HepG2 (cell line): ENCODE data around the gene VWA7. TPM values are rescaled to one million over a fixed set of nuclear protein-coding genes. Genes with fewer than 3 reads are reported as not detected.
A peak's percentile ranks its signal among the peaks of the same experiment; 100 is the strongest.

Experiments used
- ATRX ChIP-seq: sonication (generic); formaldehyde crosslinking; IDR thresholded peaks from 2 replicates; pipeline ENCODE4 v1.4.0; 2020; ENCODE audit warnings: missing genetic modification reagents, borderline replicate concordance
- KDM1A ChIP-seq: IDR thresholded peaks from 2 replicates; pipeline ENCODE4 v1.6.1; 2016; ENCODE audit warnings: missing compliant biosample characterization
- PRDM15 ChIP-seq: sonication (generic); formaldehyde crosslinking; IDR thresholded peaks from 2 replicates; pipeline ENCODE4 v1.4.0; 2020; ENCODE audit warnings: missing genetic modification reagents
- SETDB1 ChIP-seq: sonication (generic); formaldehyde crosslinking; IDR thresholded peaks from 2 replicates; pipeline ENCODE4 v1.5.1; 2020; ENCODE audit warnings: missing genetic modification reagents, mild to moderate bottlenecking, borderline replicate concordance
- SNAPC5 ChIP-seq: sonication (generic); formaldehyde crosslinking; IDR thresholded peaks from 2 replicates; pipeline ENCODE4 v1.8.1; 2023; ENCODE audit warnings: mild to moderate bottlenecking, missing genetic modification reagents, borderline replicate concordance
- SP140L ChIP-seq: sonication (generic); formaldehyde crosslinking; IDR thresholded peaks from 2 replicates; pipeline ENCODE4 v1.4.0; 2020; ENCODE audit warnings: missing genetic modification reagents, borderline replicate concordance
- TBP ChIP-seq: sonication (generic); formaldehyde crosslinking; IDR thresholded peaks from 2 replicates; pipeline ENCODE4 v1.5.0; 2020; ENCODE audit warnings: missing genetic modification reagents
- WIZ ChIP-seq: sonication (generic); formaldehyde crosslinking; IDR thresholded peaks from 2 replicates; pipeline ENCODE4 v1.5.1; 2020; ENCODE audit warnings: mild to moderate bottlenecking, missing genetic modification reagents
- ZBED4 ChIP-seq: sonication (generic); formaldehyde crosslinking; IDR thresholded peaks from 2 replicates; pipeline ENCODE4 v1.4.0; 2020; ENCODE audit warnings: missing genetic modification reagents, borderline replicate concordance
- ZNF367 ChIP-seq: sonication (generic); formaldehyde crosslinking; IDR thresholded peaks from 2 replicates; pipeline ENCODE4 v1.4.0; 2020; ENCODE audit warnings: missing genetic modification reagents, borderline replicate concordance
- ZNF563 ChIP-seq: sonication (generic); formaldehyde crosslinking; IDR thresholded peaks from 2 replicates; pipeline ENCODE4 v1.8.0; 2022; ENCODE audit warnings: mild to moderate bottlenecking, moderate library complexity, missing genetic modification reagents
- ZNF615 ChIP-seq: sonication (generic); formaldehyde crosslinking; IDR thresholded peaks from 2 replicates; pipeline ENCODE4 v1.5.0; 2020; ENCODE audit warnings: mild to moderate bottlenecking, missing genetic modification reagents, borderline replicate concordance
- ZNF660 ChIP-seq: sonication (generic); formaldehyde crosslinking; IDR thresholded peaks from 2 replicates; pipeline ENCODE4 v1.5.1; 2020; ENCODE audit warnings: mild to moderate bottlenecking, low read depth, missing genetic modification reagents, borderline replicate concordance
- ZNF788 ChIP-seq: sonication (generic); formaldehyde crosslinking; IDR thresholded peaks from 2 replicates; pipeline ENCODE4 v1.5.0; 2020; ENCODE audit warnings: mild to moderate bottlenecking, missing genetic modification reagents, borderline replicate concordance
- ZNF792 ChIP-seq: IDR thresholded peaks from 2 replicates; pipeline ENCODE4 v1.6.1; 2016
- polyA plus RNA-seq, 8 experiments: library from polyadenylated mRNA; depleted of rRNA in 3 of 8; stranded (reverse) in 7 of 8; unstranded in 1 of 8; fragments of >200 nt; fragmentation: Illumina TruSeq in 4 of 8; extraction: Trizol in 4 of 8; gene quantifications; 2 replicates each; pipeline versions ENCODE4 v1.2.1 to v1.2.3, GENCODE V29; 2011 to 2016; ENCODE audit warnings: low read depth in 4 of 8, missing spikeins in 1 of 8, mixed read lengths in 1 of 8; ENCODE audit not compliant: insufficient read depth in 1 of 8
- total RNA-seq, 5 experiments: library from RNA; depleted of rRNA; stranded (reverse); fragments of >200 nt; fragmentation: Illumina TruSeq; extraction: Trizol; gene quantifications; 2 replicates each; pipeline ENCODE4 v1.2.3, GENCODE V29; 2016; ENCODE audit warnings: low read depth in 1 of 5
- TF ChIP-seq, protein P1 (sequence below): sonication (generic); formaldehyde crosslinking; IDR thresholded peaks from 2 replicates; pipeline ENCODE4 v1.4.0; 2020; ENCODE audit warnings: missing genetic modification reagents

The VWA7 gene
- total and polyA plus RNA-seq, 2 of the 13 experiments (the other 11 are each of a cell fraction or from before 2014, with no cell fraction given): 0.86 to 3.3 TPM

DNA sequence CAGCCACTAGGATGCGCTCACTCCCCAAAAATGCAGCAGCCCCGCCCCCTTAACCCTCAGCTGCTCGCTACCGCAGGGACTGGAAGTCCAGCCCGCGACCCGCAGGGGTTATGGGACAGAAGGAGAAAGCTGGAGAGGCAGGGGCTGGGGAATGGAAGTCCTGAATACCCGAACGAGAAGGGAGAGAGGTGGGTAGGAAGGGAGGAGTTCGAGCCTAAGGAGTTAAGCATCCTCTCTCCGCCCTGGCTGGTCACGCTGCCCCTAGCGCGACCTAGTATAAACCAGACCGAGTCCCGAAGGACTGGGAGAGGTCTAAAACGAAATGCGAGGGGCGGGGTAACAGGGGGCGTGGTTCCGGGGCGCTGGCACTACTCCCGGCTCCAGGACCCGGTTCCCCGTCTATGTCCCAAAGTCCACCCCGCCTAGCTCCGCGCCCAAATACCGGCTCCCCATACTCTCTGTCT, 47.6 kb downstream of the VWA7 start (continued):
- TF ChIP-seq, protein P1, sequence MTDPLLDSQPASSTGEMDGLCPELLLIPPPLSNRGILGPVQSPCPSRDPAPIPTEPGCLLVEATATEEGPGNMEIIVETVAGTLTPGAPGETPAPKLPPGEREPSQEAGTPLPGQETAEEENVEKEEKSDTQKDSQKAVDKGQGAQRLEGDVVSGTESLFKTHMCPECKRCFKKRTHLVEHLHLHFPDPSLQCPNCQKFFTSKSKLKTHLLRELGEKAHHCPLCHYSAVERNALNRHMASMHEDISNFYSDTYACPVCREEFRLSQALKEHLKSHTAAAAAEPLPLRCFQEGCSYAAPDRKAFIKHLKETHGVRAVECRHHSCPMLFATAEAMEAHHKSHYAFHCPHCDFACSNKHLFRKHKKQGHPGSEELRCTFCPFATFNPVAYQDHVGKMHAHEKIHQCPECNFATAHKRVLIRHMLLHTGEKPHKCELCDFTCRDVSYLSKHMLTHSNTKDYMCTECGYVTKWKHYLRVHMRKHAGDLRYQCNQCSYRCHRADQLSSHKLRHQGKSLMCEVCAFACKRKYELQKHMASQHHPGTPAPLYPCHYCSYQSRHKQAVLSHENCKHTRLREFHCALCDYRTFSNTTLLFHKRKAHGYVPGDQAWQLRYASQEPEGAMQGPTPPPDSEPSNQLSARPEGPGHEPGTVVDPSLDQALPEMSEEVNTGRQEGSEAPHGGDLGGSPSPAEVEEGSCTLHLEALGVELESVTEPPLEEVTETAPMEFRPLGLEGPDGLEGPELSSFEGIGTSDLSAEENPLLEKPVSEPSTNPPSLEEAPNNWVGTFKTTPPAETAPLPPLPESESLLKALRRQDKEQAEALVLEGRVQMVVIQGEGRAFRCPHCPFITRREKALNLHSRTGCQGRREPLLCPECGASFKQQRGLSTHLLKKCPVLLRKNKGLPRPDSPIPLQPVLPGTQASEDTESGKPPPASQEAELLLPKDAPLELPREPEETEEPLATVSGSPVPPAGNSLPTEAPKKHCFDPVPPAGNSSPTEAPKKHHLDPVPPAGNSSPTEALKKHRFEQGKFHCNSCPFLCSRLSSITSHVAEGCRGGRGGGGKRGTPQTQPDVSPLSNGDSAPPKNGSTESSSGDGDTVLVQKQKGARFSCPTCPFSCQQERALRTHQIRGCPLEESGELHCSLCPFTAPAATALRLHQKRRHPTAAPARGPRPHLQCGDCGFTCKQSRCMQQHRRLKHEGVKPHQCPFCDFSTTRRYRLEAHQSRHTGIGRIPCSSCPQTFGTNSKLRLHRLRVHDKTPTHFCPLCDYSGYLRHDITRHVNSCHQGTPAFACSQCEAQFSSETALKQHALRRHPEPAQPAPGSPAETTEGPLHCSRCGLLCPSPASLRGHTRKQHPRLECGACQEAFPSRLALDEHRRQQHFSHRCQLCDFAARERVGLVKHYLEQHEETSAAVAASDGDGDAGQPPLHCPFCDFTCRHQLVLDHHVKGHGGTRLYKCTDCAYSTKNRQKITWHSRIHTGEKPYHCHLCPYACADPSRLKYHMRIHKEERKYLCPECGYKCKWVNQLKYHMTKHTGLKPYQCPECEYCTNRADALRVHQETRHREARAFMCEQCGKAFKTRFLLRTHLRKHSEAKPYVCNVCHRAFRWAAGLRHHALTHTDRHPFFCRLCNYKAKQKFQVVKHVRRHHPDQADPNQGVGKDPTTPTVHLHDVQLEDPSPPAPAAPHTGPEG (CRISPR knock-in tag): peak; percentile 77
- TF ChIP-seq ZNF792 (CRISPR knock-in tag): peak; percentile 53; the same call in 1 of the 2 replicates
- TF ChIP-seq SETDB1 (CRISPR knock-in tag): no peak
- TF ChIP-seq ATRX: no peak
- no peak; the same call in 1 of the 2 replicates for TF ChIP-seq ZNF367
- TF ChIP-seq ZNF660 (CRISPR knock-in tag): no peak
- TF ChIP-seq SNAPC5 (CRISPR knock-in tag): no peak; the same call in 1 of the 2 replicates
- TF ChIP-seq TBP: no peak; the same call in 1 of the 2 replicates
- no peak for TF ChIP-seq WIZ (CRISPR knock-in tag)
- no peak for TF ChIP-seq KDM1A (CRISPR knock-in tag)
- TF ChIP-seq PRDM15 (CRISPR knock-in tag): peak; percentile 68
- TF ChIP-seq ZBED4 (CRISPR knock-in tag): peak; percentile 42; the same call in 1 of the 2 replicates
- TF ChIP-seq SP140L (CRISPR knock-in tag): no peak
- TF ChIP-seq ZNF788 (CRISPR knock-in tag): no peak; the same call in 1 of the 2 replicates
- peak; percentile 88 for TF ChIP-seq ZNF615 (CRISPR knock-in tag)
- TF ChIP-seq ZNF563 (CRISPR knock-in tag): no peak
